ENCODE data around the gene GOLGA6C.
"Not testable (repeated sequence)": the region's sequence is repeated elsewhere in the genome, so short reads cannot be mapped to it uniquely, and the experiment has no call there.

The GOLGA6C gene

GRCh38 chr15:75259873-75260272 is 1.7 kb downstream of the GOLGA6C start:
- not testable (repeated sequence) for DNase-seq

GRCh38 chr15:75273751-75274359 is 15.7 kb downstream of the GOLGA6C start:
- DNase-seq, result not testable (repeated sequence)

GRCh38 chr15:75274509-75275107 is 16.5 kb downstream of the GOLGA6C start:
- DNase-seq, result peak; percentile 63 to 83

GRCh38 chr15:75275617-75276016 is 17.5 kb downstream of the GOLGA6C start:
- not testable (repeated sequence) for DNase-seq

- not testable (repeated sequence) for DNase-seq
Measured at GRCh38 chr15:75278497-75278896, 20.4 kb downstream of the GOLGA6C start.

GRCh38 chr15:75282572-75282971 is 24.4 kb downstream of the GOLGA6C start, which contains the start of gene GOLGA6D:
GOLGA6D (plus strand) TSS chr15:75282835; CDS start chr15:75282876, 41 bp downstream.
- not testable (repeated sequence) for DNase-seq

- DNase-seq, result not testable (repeated sequence)
Measured at GRCh38 chr15:75284152-75284551, 26.0 kb downstream of the GOLGA6C start.

GRCh38 chr15:75293660-75294059 is 35.5 kb downstream of the GOLGA6C start:
- not testable (repeated sequence) for DNase-seq

GRCh38 chr15:75298541-75299310 is 40.6 kb downstream of the GOLGA6C start:
- DNase-seq, result not testable (repeated sequence)

- peak; percentile 71 to 74 for DNase-seq
Measured at GRCh38 chr15:75299311-75299688, 41.2 kb downstream of the GOLGA6C start.

- DNase-seq, result not testable (repeated sequence)
Measured at GRCh38 chr15:75300026-75300425, 41.9 kb downstream of the GOLGA6C start.

GRCh38 chr15:75302318-75302717 is 44.2 kb downstream of the GOLGA6C start:
- DNase-seq, result no peak

- not testable (repeated sequence) for DNase-seq
Measured at GRCh38 chr15:75302753-75303152, 44.6 kb downstream of the GOLGA6C start.

GRCh38 chr15:75306188-75306587 is 48.1 kb downstream of the GOLGA6C start:
- DNase-seq, result no peak

- peak in 1 of 2 donors; percentile 36 for DNase-seq
Measured at GRCh38 chr15:75307778-75308390, 49.8 kb downstream of the GOLGA6C start.

- DNase-seq, result no peak
Measured at GRCh38 chr15:75309711-75310110, 51.6 kb downstream of the GOLGA6C start.

GRCh38 chr15:75312548-75312947 is 54.4 kb downstream of the GOLGA6C start:
- not testable (repeated sequence) for DNase-seq

GRCh38 chr15:75313116-75313845 is 55.1 kb downstream of the GOLGA6C start:
- DNase-seq, result no peak

GRCh38 chr15:75314552-75315290 is 56.6 kb downstream of the GOLGA6C start:
- DNase-seq, result no peak

GRCh38 chr15:75319231-75319897 is 61.2 kb downstream of the GOLGA6C start:
- DNase-seq, result not testable (repeated sequence)
